MCF 10A (cell line): ENCODE measurements around the gene CBLN4. TPM values are rescaled to one million over a fixed set of nuclear protein-coding genes. Genes with fewer than 3 reads are reported as not detected.

Source experiments
- BruUV-seq: library from RNA; stranded (reverse); fragments of 400-500 nt; replicated peaks from 2 replicates; lab custom pipeline; 2021; lab: Mats Ljungman, UMichigan
- CTCF ChIA-PET: fragments of 300-600 bp; sonication (Branson Sonifier 250); formaldehyde crosslinking; extraction: SDS; loops from one replicate; lab custom pipeline; 2021; ENCODE audit warnings: antibody characterized with exemption, inconsistent platforms; lab: Yijun Ruan, JAX
- POLR2A ChIA-PET: fragments of 300-600, 350-650 bp; sonication (Branson Sonifier 250); formaldehyde crosslinking; extraction: SDS; loops from one replicate; lab custom pipeline; 2020; ENCODE audit warnings: antibody characterized with exemption, inconsistent platforms; lab: Yijun Ruan, JAX
- DNase-seq: peaks from one replicate; pipeline ENCODE4 v3.0.0-alpha.2; 2018; ENCODE audit not compliant: unreplicated experiment
- H3K27ac Mint-ChIP-seq: one replicate; pipeline ENCODE4 v1.8.0; 2022; ENCODE audit warnings: mild to moderate bottlenecking, low read depth, mixed read lengths; ENCODE audit not compliant: unreplicated experiment
- H3K27me3 Mint-ChIP-seq: one replicate; pipeline ENCODE4 v1.8.0; 2022; ENCODE audit warnings: mixed read lengths; ENCODE audit not compliant: insufficient read depth, unreplicated experiment
- H3K36me3 Mint-ChIP-seq: one replicate; pipeline ENCODE4 v1.8.0; 2022; ENCODE audit warnings: mild to moderate bottlenecking, moderate library complexity, mixed read lengths; ENCODE audit not compliant: insufficient read depth, unreplicated experiment
- H3K4me1 Mint-ChIP-seq: one replicate; pipeline ENCODE4 v1.8.0; 2022; ENCODE audit warnings: mixed read lengths; ENCODE audit not compliant: insufficient read depth, unreplicated experiment
- H3K4me3 Mint-ChIP-seq: one replicate; pipeline ENCODE4 v1.8.0; 2022; ENCODE audit warnings: mild to moderate bottlenecking, moderate library complexity, mixed read lengths; ENCODE audit not compliant: unreplicated experiment
- H3K9me3 Mint-ChIP-seq: one replicate; pipeline ENCODE4 v1.8.0; 2022; ENCODE audit warnings: mixed read lengths; ENCODE audit not compliant: unreplicated experiment
- CTCF ChIP-seq: fragments of 200-600 bp; IDR thresholded peaks from one replicate; pipeline ENCODE4 v1.8.0; 2022; ENCODE audit warnings: antibody characterized with exemption, mild to moderate bottlenecking; ENCODE audit not compliant: unreplicated experiment
- intact Hi-C: fragments of 100-400 bp; cut with micrococcal nuclease; formaldehyde crosslinking; loops from 2 replicates; pipeline ENCODE4 v1.14.1; 2022
- total RNA-seq: library from RNA; stranded (reverse); gene quantifications from 2 replicates; pipeline ENCODE4 v1.2.3, GENCODE V29; 2022

The CBLN4 gene
- total RNA-seq, 1 experiment from 2014 or later = not detected

DNA sequence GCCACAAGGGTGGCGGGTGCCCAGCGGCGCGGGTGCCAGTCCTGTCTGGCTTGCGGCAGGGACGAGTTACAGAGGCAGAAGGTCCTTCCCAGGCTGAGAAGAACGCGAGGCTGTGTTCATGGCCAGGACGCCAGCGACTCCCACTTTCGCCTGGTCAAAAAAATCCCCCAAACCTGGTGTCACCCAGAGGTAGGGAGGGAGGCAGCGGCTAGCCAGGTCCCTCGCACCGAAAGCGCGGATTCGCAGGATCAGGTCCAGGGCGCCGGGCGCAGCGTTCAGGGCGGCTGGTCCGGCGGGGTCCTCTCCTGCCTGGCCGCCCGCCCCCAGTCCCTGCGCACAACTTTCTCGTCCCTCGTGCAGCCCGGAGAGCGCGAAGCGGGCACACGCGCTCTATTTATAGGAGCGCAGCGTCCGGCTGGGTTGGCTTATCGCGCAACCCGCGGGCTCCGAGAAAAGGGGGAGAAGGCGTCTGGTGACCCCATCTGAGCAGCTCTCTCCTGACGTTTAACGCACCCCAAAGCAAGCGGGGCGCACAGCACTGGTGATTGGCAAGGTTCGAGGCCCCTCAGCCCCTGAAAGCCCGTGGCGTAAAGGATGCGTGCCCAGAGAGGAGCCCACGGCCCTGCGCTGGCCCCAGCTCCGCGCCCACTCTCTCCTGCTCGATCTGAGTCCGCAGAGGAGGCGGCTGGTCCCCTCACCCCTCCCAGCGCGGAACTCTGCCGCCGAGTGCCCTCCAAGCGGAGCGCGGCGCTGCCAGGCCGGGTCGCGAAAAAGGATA is 519 bp downstream of the CBLN4 start:
- H3K4me3 Mint-ChIP-seq = no peak overlapping the region
- TF ChIP-seq CTCF = no peak
- no peak for DNase-seq
- H3K4me1 Mint-ChIP-seq = no peaks in the 10 kb centered on the region
- intact Hi-C loops = no loop called here
- no peaks in the 10 kb centered on the region for H3K27me3 Mint-ChIP-seq
- H3K27ac Mint-ChIP-seq = no peak overlapping the region
- no TSS peak for BruUV-seq
- ChIA-PET CTCF (no interaction called here), POLR2A (no interaction called here)
- H3K36me3 Mint-ChIP-seq = no peaks in the 10 kb centered on the region
- peaks cover 26% of the 10 kb centered on the region for H3K9me3 Mint-ChIP-seq

- no peak overlapping the region for H3K4me3 Mint-ChIP-seq
- no TSS peak for BruUV-seq
- intact Hi-C loops = no loop called here
- ChIA-PET POLR2A (interaction anchor here (0.6 kb wide), 1 partner anchor 14 kb away, joined by 3 read pairs; no protein-coding TSS in a partner anchor), CTCF (no interaction called here)
- TF ChIP-seq CTCF = no peak
- no peaks in the 10 kb centered on the region for H3K4me1 Mint-ChIP-seq
- peaks cover 24% of the 10 kb centered on the region for H3K9me3 Mint-ChIP-seq
- DNase-seq = no peak
- H3K27ac Mint-ChIP-seq = no peak overlapping the region
- H3K36me3 Mint-ChIP-seq = no peaks in the 10 kb centered on the region
- H3K27me3 Mint-ChIP-seq = no peaks in the 10 kb centered on the region
These were observed 1.3 kb downstream of the CBLN4 start for GRCh38 chr20:56004007-56004406.

DNA sequence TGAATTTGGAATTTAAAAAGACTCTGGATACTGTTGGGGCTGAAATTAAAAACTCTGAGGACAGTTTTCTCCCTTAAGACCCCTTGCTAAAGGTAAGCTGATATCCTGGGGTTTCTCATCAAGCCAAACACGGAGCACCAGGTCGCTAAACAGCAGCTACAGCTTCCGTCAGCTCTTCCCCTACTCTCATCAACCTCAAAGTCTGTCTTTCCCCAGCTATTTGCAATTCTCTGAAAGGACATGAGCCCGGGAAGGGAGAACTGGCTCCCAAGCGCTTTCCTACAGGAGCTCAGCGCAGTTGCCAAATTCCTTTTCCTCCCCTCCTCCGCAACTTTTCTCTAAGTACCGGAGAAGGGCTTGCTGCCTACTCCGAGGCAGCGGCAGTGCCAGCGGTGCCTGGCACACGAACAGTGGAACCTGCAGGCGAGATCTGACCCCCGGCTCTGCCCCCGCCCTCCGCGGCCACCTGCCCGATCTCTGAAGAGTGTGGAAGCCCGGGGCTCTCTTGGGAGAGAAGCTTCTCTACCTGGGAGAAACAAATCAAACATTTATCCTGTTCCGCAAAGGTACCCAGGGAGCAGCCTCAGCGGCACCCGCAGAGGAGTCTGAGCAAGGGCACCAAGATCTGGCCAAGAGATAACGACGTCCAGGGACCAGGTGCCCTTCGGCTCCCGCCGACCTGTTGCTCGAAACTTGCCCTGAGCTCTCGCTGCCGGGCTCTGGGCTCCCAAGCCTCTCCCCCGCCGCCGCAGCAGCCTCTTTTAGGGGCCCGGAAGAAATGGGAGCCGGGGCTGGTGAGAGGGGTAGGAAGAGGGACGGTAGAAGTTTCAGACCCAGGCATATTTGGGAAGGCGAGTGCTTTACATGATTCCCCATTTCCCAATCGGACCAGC is 2.2 kb downstream of the CBLN4 start:
- no peaks in the 10 kb centered on the region for H3K27me3 Mint-ChIP-seq
- H3K4me3 Mint-ChIP-seq = no peak overlapping the region
- peaks cover 19% of the 10 kb centered on the region for H3K9me3 Mint-ChIP-seq
- no peaks in the 10 kb centered on the region for H3K4me1 Mint-ChIP-seq
- ChIA-PET CTCF (interaction anchor here (0.8 to 1.4 kb wide), 2 partner anchors 8 to 43 kb away, joined by 3 to 4 read pairs; no protein-coding TSS in a partner anchor), POLR2A (interaction anchor here (0.6 kb wide), 1 partner anchor 15 kb away, joined by 3 read pairs; no protein-coding TSS in a partner anchor)
- TF ChIP-seq CTCF = no peak
- BruUV-seq = no TSS peak
- no peaks in the 10 kb centered on the region for H3K36me3 Mint-ChIP-seq
- intact Hi-C loops = no loop called here
- no peak for DNase-seq
- H3K27ac Mint-ChIP-seq = no peak overlapping the region

GRCh38 chr20:56001890-56002289 is 3.4 kb downstream of the CBLN4 start:
- CTCF ChIA-PET = interaction anchor here (1.4 kb wide), 1 partner anchor 7 kb away, joined by 4 read pairs; no protein-coding TSS in a partner anchor
- peaks cover 19% of the 10 kb centered on the region for H3K9me3 Mint-ChIP-seq
- no peak for TF ChIP-seq CTCF
- no peaks in the 10 kb centered on the region for H3K27me3 Mint-ChIP-seq
- DNase-seq = no peak
- H3K4me1 Mint-ChIP-seq = no peaks in the 10 kb centered on the region
- intact Hi-C loops = no loop called here
- no peaks in the 10 kb centered on the region for H3K36me3 Mint-ChIP-seq
- POLR2A ChIA-PET = interaction anchor here (0.6 kb wide), 1 partner anchor 50 kb away, joined by 3 read pairs; no protein-coding TSS in a partner anchor
- BruUV-seq = no TSS peak
- H3K4me3 Mint-ChIP-seq = no peak overlapping the region
- H3K27ac Mint-ChIP-seq = no peak overlapping the region
